ENCODE data around the gene LRIG3.

The LRIG3 gene, protein sequence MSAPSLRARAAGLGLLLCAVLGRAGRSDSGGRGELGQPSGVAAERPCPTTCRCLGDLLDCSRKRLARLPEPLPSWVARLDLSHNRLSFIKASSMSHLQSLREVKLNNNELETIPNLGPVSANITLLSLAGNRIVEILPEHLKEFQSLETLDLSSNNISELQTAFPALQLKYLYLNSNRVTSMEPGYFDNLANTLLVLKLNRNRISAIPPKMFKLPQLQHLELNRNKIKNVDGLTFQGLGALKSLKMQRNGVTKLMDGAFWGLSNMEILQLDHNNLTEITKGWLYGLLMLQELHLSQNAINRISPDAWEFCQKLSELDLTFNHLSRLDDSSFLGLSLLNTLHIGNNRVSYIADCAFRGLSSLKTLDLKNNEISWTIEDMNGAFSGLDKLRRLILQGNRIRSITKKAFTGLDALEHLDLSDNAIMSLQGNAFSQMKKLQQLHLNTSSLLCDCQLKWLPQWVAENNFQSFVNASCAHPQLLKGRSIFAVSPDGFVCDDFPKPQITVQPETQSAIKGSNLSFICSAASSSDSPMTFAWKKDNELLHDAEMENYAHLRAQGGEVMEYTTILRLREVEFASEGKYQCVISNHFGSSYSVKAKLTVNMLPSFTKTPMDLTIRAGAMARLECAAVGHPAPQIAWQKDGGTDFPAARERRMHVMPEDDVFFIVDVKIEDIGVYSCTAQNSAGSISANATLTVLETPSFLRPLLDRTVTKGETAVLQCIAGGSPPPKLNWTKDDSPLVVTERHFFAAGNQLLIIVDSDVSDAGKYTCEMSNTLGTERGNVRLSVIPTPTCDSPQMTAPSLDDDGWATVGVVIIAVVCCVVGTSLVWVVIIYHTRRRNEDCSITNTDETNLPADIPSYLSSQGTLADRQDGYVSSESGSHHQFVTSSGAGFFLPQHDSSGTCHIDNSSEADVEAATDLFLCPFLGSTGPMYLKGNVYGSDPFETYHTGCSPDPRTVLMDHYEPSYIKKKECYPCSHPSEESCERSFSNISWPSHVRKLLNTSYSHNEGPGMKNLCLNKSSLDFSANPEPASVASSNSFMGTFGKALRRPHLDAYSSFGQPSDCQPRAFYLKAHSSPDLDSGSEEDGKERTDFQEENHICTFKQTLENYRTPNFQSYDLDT

GRCh38 chr12:58920102-58920960, at the start of gene LRIG3:
LRIG3 (minus strand) TSS chr12:58920504; CDS start chr12:58920235, 269 bp downstream.
- DNase-seq (ENCODE audit: extremely low spot score): peak; percentile 76
- TF ChIP-seq CTCF (IDR thresholded peaks at IDR 0.05; ENCODE audit: control extremely low read depth, extremely low read depth, low read depth, missing control alignments): no peak
- ChIA-PET POLR2A (no interaction called here), CTCF (interaction anchor here (1.0 to 1.4 kb wide), 3 partner anchors 35 to 193 kb away, joined by 3 read pairs; no protein-coding TSS in a partner anchor)

DNA sequence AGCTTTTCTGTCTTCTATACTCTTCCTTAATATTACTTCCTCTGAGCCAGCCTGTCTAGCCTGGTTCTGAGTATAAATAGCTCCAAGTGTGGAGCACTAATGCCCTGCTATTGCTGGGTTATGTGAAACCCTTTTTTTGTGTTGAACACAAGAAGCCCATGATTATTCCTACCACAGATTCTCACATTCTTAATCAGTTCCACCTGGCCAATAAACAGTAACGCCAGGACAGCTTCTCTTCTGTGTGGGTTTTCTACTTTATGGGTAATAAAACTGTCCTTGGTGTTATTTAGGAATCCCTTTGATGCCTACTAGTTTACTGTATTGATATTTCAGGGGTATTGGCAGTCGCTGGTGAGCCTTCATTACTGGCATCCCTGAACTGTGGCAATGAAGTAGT, 48.9 kb upstream of the LRIG3 start:
- CTCF ChIA-PET: interaction anchor here (1.6 kb wide), 1 partner anchor 39 kb away, joined by 5 read pairs; no protein-coding TSS in a partner anchor
- DNase-seq (ENCODE audit: extremely low spot score): no peak
- POLR2A ChIA-PET: no interaction called here
- no peak for TF ChIP-seq CTCF (IDR thresholded peaks at IDR 0.05; ENCODE audit: control extremely low read depth, extremely low read depth, low read depth, missing control alignments)

- CTCF ChIA-PET: no interaction called here
- no peak for DNase-seq (ENCODE audit: extremely low spot score)
- POLR2A ChIA-PET: no interaction called here
- no peak for TF ChIP-seq CTCF (IDR thresholded peaks at IDR 0.05; ENCODE audit: control extremely low read depth, extremely low read depth, low read depth, missing control alignments)
These were observed 47.3 kb upstream of the LRIG3 start for GRCh38 chr12:58967561-58967960.

DNA sequence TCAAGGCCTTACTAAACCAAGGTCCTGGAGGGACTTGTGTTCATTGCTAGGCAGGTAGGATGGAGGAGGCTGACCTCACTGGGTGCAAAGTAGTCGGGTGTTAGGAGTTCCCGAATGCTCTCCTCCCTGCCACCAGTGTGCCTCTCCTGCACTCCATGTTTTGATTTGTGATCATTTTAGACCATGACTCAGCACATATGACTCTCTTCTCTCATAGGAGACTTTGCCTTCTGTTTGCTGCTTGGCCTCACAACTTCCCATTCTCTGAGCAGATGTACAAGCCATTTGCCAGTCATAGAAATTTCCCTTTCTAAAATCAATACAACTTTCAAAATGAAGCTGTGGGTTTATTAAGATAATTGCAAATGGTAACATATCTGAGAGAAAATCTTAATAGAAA, 46.6 kb upstream of the LRIG3 start:
- TF ChIP-seq CTCF (IDR thresholded peaks at IDR 0.05; ENCODE audit: control extremely low read depth, extremely low read depth, low read depth, missing control alignments): no peak
- DNase-seq (ENCODE audit: extremely low spot score): no peak
- POLR2A ChIA-PET: no interaction called here
- CTCF ChIA-PET: no interaction called here

DNA sequence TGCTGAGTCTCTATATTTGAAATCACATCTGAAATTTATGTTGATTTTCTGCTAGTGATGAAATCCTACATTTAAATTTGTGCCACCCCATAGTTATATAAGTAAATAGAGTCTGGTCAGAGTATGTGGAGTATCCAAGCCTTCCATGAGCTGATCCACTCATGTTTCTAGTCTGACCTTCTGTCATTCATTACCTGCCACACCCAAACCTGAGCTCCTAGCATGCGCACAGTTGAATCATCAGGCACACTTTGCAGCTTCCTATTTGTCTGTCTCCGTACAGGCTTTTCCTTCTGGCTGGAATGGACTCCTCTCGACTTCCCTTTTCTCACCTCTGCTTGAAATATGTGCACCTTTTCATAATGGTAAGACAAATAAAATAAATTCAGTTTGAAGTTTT, 45.3 kb upstream of the LRIG3 start:
- no peak for TF ChIP-seq CTCF (IDR thresholded peaks at IDR 0.05; ENCODE audit: control extremely low read depth, extremely low read depth, low read depth, missing control alignments)
- POLR2A ChIA-PET: no interaction called here
- CTCF ChIA-PET: no interaction called here
- DNase-seq (ENCODE audit: extremely low spot score): no peak
